H9 (cell line): ENCODE data around the gene GRM5. TPM values are rescaled to one million over a fixed set of nuclear protein-coding genes. Genes with fewer than 3 reads are reported as not detected.
A peak's percentile ranks its signal among the peaks of the same experiment; 100 is the strongest.

ENCODE experiments used
- DNase-seq: peaks from one replicate; pipeline ENCODE4 v3.0.0-alpha.2; 2017
- H2AFZ ChIP-seq: one replicate; pipeline ENCODE4 v1.6.1; 2013; ENCODE audit warnings: mild to moderate bottlenecking, low read length, control low read depth, moderate library complexity
- H2AK5ac ChIP-seq: 2 replicates; pipeline ENCODE4 v1.6.1; 2013; ENCODE audit warnings: low read length, control low read depth, mixed read lengths; ENCODE audit not compliant: insufficient read length
- H2BK120ac ChIP-seq: one replicate; pipeline ENCODE4 v1.6.1; 2013; ENCODE audit warnings: low read depth, mild to moderate bottlenecking, low read length, control low read depth, inconsistent platforms; ENCODE audit not compliant: poor library complexity, severe bottlenecking
- H2BK12ac ChIP-seq: 2 replicates; pipeline ENCODE4 v1.6.1; 2013; ENCODE audit warnings: low read length, control low read depth, mixed read lengths, low read depth; ENCODE audit not compliant: insufficient read length
- H2BK15ac ChIP-seq: 2 replicates; pipeline ENCODE4 v1.6.1; 2013; ENCODE audit warnings: low read depth, low read length, control low read depth
- H2BK20ac ChIP-seq: one replicate; pipeline ENCODE4 v1.6.1; 2013; ENCODE audit warnings: low read depth, mild to moderate bottlenecking, low read length, control low read depth, inconsistent platforms; ENCODE audit not compliant: poor library complexity, severe bottlenecking
- H2BK5ac ChIP-seq: 2 replicates; pipeline ENCODE4 v1.6.1; 2013; ENCODE audit warnings: low read length, control low read depth, mixed read lengths; ENCODE audit not compliant: insufficient read length
- H3K14ac ChIP-seq: 2 replicates; pipeline ENCODE4 v1.6.1; 2013; ENCODE audit warnings: low read length, control low read depth; ENCODE audit not compliant: insufficient read depth
- H3K18ac ChIP-seq: 2 replicates; pipeline ENCODE4 v1.6.1; 2013; ENCODE audit warnings: low read depth, mild to moderate bottlenecking, mixed read lengths, low read length, control low read depth; ENCODE audit not compliant: insufficient read length
- H3K23ac ChIP-seq: 2 replicates; pipeline ENCODE4 v1.6.1; 2013; ENCODE audit warnings: low read length, control low read depth, mixed read lengths, low read depth; ENCODE audit not compliant: insufficient read length
- H3K23me2 ChIP-seq: 2 replicates; pipeline ENCODE4 v1.6.1; 2013; ENCODE audit warnings: low read depth, mild to moderate bottlenecking, mixed read lengths, low read length, control low read depth; ENCODE audit not compliant: insufficient read length, poor library complexity, severe bottlenecking
- H3K27ac ChIP-seq: 2 replicates; pipeline ENCODE4 v1.5.1; 2013; ENCODE audit warnings: low read length, control low read depth, mixed read lengths, low read depth; ENCODE audit not compliant: insufficient read length
- H3K27me3 ChIP-seq: 2 replicates; pipeline ENCODE4 v1.6.1; 2013; ENCODE audit warnings: low read length, control low read depth, inconsistent platforms; ENCODE audit not compliant: insufficient read depth
- H3K4ac ChIP-seq: 2 replicates; pipeline ENCODE4 v1.6.1; 2013; ENCODE audit warnings: low read depth, mild to moderate bottlenecking, control low read depth, inconsistent platforms, low read length, moderate library complexity
- H3K4me1 ChIP-seq: 2 replicates; pipeline ENCODE4 v1.6.1; 2013; ENCODE audit warnings: low read length, control low read depth, inconsistent platforms; ENCODE audit not compliant: insufficient read depth
- H3K4me2 ChIP-seq: 2 replicates; pipeline ENCODE4 v1.6.1; 2013; ENCODE audit warnings: low read length, control low read depth, mixed read lengths; ENCODE audit not compliant: insufficient read length, insufficient read depth
- H3K56ac ChIP-seq: 2 replicates; pipeline ENCODE4 v1.6.1; 2013; ENCODE audit warnings: low read depth, mild to moderate bottlenecking, mixed read lengths, low read length, control low read depth; ENCODE audit not compliant: insufficient read length
- H3K79me1 ChIP-seq: 2 replicates; pipeline ENCODE4 v1.6.1; 2013; ENCODE audit warnings: low read depth, mild to moderate bottlenecking, moderate library complexity, low read length, control low read depth, inconsistent platforms; ENCODE audit not compliant: insufficient read depth, poor library complexity, severe bottlenecking
- H3K79me2 ChIP-seq: 2 replicates; pipeline ENCODE4 v1.6.1; 2013; ENCODE audit warnings: low read length, control low read depth, inconsistent platforms; ENCODE audit not compliant: insufficient read depth
- H3K9ac ChIP-seq: 2 replicates; pipeline ENCODE4 v1.6.1; 2013; ENCODE audit warnings: low read length, control low read depth, mixed read lengths; ENCODE audit not compliant: insufficient read length; ENCODE audit errors: extremely low read depth
- H3K9me3 ChIP-seq: one replicate; pipeline ENCODE4 v1.6.1; 2013; ENCODE audit warnings: low read depth, low read length, inconsistent platforms; ENCODE audit not compliant: control insufficient read depth
- H3T11ph ChIP-seq: one replicate; pipeline ENCODE4 v1.6.1; 2013; ENCODE audit warnings: mild to moderate bottlenecking, low read length, control low read depth, inconsistent platforms
- H4K20me1 ChIP-seq: one replicate; pipeline ENCODE4 v1.6.1; 2013; ENCODE audit not compliant: control insufficient read depth, insufficient read length, insufficient read depth
- H4K5ac ChIP-seq: 2 replicates; pipeline ENCODE4 v1.6.1; 2013; ENCODE audit warnings: low read depth, mild to moderate bottlenecking, mixed read lengths, low read length, control low read depth; ENCODE audit not compliant: insufficient read length
- H4K8ac ChIP-seq: replicated peaks from 2 replicates; pipeline ENCODE4 v1.6.1; 2013; ENCODE audit warnings: low read length, control low read depth, mixed read lengths, low read depth; ENCODE audit not compliant: insufficient read length
- H4K91ac ChIP-seq: 2 replicates; pipeline ENCODE4 v1.6.1; 2013; ENCODE audit warnings: low read depth, mild to moderate bottlenecking, moderate library complexity, mixed read lengths, low read length, control low read depth; ENCODE audit not compliant: insufficient read length
- H3K27ac Mint-ChIP-seq, 3 experiments: 2 replicates in 2 of 3; 3 replicates in 1 of 3; pipeline ENCODE4 v1.8.0; 2020 to 2021; ENCODE audit warnings: mixed read lengths in 3 of 3, mild to moderate bottlenecking in 1 of 3, moderate library complexity in 1 of 3
- H3K27me3 Mint-ChIP-seq: 2 replicates; pipeline ENCODE4 v1.8.0; 2021; ENCODE audit warnings: low read depth, mild to moderate bottlenecking, moderate library complexity, mixed read lengths
- H3K36me3 Mint-ChIP-seq, 3 experiments: 2 replicates in 2 of 3; 3 replicates in 1 of 3; pipeline ENCODE4 v1.8.0; 2020 to 2021; ENCODE audit warnings: low read depth in 3 of 3, mixed read lengths in 3 of 3; ENCODE audit not compliant: insufficient read depth in 1 of 3
- H3K4me1 Mint-ChIP-seq, 2 experiments: 2 replicates each; pipeline ENCODE4 v1.8.0; 2020; ENCODE audit warnings: mixed read lengths in 2 of 2
- H3K4me3 Mint-ChIP-seq, 2 experiments: 2 replicates in 1 of 2; 3 replicates in 1 of 2; pipeline ENCODE4 v1.8.0; 2020 to 2021; ENCODE audit warnings: mild to moderate bottlenecking in 2 of 2, mixed read lengths in 2 of 2, moderate library complexity in 1 of 2
- H3K9me3 Mint-ChIP-seq, 2 experiments: 2 replicates in 1 of 2; 3 replicates in 1 of 2; pipeline ENCODE4 v1.8.0; 2020; ENCODE audit warnings: mild to moderate bottlenecking in 2 of 2, mixed read lengths in 2 of 2, moderate library complexity in 1 of 2
- CTCF ChIP-seq: fragments of 200-600 bp; sonication (generic); conservative IDR thresholded peaks from 3 replicates; pipeline ENCODE4 v1.8.0; 2021; ENCODE audit warnings: antibody characterized with exemption, mild to moderate bottlenecking
- WGBS: extraction: QIAGEN DNeasy Blood & Tissue Kit; methylation state at CpG from one replicate; pipeline ENCODE4 v1.1.7; 2013; ENCODE audit warnings: missing lambda C conversion rate, low lambda C conversion rate, mixed read lengths; ENCODE audit not compliant: insufficient read length; ENCODE audit errors: extremely low coverage; 5-methylcytosine and 5-hydroxymethylcytosine counted together
- total RNA-seq: library from RNA; stranded (reverse); gene quantifications from 2 replicates; pipeline ENCODE4 v1.2.1, GENCODE V29; 2021

GRM5 gene
- total RNA-seq, 1 experiment from 2014 or later: not detected

DNA sequence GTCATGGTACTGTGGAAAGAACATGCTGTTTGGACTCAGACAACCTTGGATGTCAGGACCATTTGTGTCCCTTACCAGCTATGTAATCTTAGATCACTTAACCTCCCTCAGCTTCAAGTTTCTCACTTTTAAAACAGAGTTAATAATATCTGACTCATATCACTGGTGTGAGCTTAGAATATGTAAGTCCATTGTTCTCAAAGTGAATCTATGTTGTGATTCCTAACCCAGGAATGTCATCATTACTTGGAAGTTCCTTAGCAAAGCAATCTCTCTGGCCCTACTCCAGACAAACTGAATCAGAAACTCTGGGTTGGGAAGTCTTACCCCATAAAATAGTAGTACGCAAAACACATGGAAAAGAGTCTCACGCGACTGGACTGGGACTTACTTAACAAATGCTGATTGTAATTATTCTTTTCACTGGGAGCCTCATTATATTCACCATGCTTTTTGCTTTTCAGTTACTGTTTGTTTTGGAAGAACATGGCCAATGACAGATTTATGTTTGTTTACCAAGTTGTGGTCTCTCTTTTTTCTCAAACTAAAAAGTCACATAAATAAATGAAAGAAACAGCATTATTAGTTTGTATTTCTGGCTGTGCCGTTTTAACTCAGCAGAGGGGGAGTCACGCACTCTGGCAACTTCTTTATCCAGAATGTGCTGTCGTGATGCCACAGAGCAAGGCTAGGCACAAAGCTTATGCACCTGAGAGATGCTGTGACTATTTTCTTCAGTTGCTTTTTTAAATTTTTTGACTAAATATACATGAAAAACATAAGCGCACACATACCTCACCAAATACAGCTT, 510.6 kb downstream of the GRM5 start:
- no CpG with 5 or more reads among the region's 7 CpGs for WGBS
- Histone ChIP-seq H4K20me1 (no peaks in the 10 kb centered on the region), H2BK120ac (no peak overlapping the region), H3K14ac (no peak overlapping the region), H3K56ac (no peak overlapping the region), H2BK5ac (no peak overlapping the region), H3K79me1 (no peaks in the 10 kb centered on the region), H2BK20ac (no peak overlapping the region), H3K9me3 (no peaks in the 10 kb centered on the region), H3T11ph (no peak overlapping the region), H3K23ac (no peak overlapping the region), H3K27me3 (no peaks in the 10 kb centered on the region), H3K9ac (no peak overlapping the region), H4K91ac (no peak overlapping the region), H3K4me1 (no peaks in the 10 kb centered on the region; the same call in 1 of the 2 replicates), H2BK12ac (no peak overlapping the region), H2AK5ac (no peak overlapping the region), H2AFZ (no peak overlapping the region), H4K5ac (no peak overlapping the region), H3K4ac (no peak overlapping the region), H2BK15ac (no peak overlapping the region), H3K18ac (no peak overlapping the region), H3K4me2 (peak overlapping the region; percentile 0), H3K23me2 (no peaks in the 10 kb centered on the region), H4K8ac (no peak overlapping the region), H3K79me2 (no peaks in the 10 kb centered on the region), H3K27ac (no peak overlapping the region)
- no peak for DNase-seq
- H3K4me1 Mint-ChIP-seq: peaks cover 8 to 15% of the 10 kb centered on the region in 2 experiments; a peak in 3 of 4 replicates
- H3K4me3 Mint-ChIP-seq: no peak overlapping the region
- H3K36me3 Mint-ChIP-seq: no peaks in the 10 kb centered on the region
- peak overlapping the region in 1 of 3 experiments; percentile 15; a peak in 1 of 7 replicates for H3K27ac Mint-ChIP-seq
- no peak for TF ChIP-seq CTCF
- H3K9me3 Mint-ChIP-seq: no peaks in the 10 kb centered on the region
- H3K27me3 Mint-ChIP-seq: no peaks in the 10 kb centered on the region
